ES-I3 (cell line): ENCODE data around the gene PANK4.

Source experiments
- H3K36me3 ChIP-seq: 2 replicates; pipeline ENCODE4 v1.6.1; 2013; ENCODE audit warnings: mild to moderate bottlenecking, low read length, control low read depth, moderate library complexity; ENCODE audit not compliant: insufficient read depth
- H3K4me1 ChIP-seq: 2 replicates; pipeline ENCODE4 v1.6.1; 2013; ENCODE audit warnings: mild to moderate bottlenecking, control low read depth, low read length; ENCODE audit not compliant: insufficient read depth
- H3K9ac ChIP-seq: 2 replicates; pipeline ENCODE4 v1.6.1; 2013; ENCODE audit warnings: low read depth, mild to moderate bottlenecking, low read length, moderate library complexity
- H3K9me3 ChIP-seq: 2 replicates; pipeline ENCODE4 v1.6.1; 2013; ENCODE audit warnings: mild to moderate bottlenecking, low read length, moderate library complexity; ENCODE audit not compliant: control insufficient read depth, insufficient read depth

PANK4 gene

DNA sequence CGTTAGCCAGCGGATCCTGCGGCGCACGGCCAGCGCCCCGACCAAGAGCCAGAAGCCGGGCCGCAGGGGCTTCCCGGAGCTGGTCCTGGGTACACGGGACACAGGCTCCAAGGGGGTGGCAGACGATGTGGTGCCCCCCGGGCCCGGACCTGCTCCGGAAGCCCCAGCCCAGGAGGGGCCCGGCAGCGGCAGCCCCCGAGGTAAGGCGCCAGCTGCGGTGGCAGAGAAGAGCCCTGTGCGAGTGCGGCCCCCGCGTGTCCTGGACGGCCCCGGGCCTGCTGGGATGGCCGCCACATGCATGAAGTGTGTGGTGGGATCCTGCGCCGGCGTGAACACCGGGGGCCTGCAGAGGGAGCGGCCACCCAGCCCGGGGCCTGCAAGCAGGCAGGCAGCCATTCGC lies 24.2 kb downstream of the PANK4 start:
- Histone ChIP-seq H3K9ac (no peak overlapping the region), H3K9me3 (no peaks in the 10 kb centered on the region), H3K4me1 (no peaks in the 10 kb centered on the region; the same call in 1 of the 2 replicates), H3K36me3 (no peaks in the 10 kb centered on the region)

DNA sequence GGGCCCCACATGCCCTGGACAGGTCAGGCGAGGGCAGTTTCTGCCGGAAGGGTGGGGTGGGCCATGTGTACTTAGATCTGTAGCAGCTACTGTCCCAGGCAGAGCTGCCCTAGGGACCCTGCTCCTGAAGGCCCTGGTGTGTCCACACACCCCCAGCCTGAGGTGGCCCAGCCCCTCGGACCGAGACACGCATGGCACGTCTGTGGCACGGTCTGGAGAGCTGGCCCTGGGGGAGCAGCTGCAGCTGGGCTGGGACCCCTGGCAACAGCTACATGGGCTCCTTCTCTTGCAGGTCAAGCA lies 24.6 kb downstream of the PANK4 start:
- no peaks in the 10 kb centered on the region; the same call in 1 of the 2 replicates for H3K4me1 ChIP-seq
- H3K9me3 ChIP-seq = no peaks in the 10 kb centered on the region
- H3K36me3 ChIP-seq = no peaks in the 10 kb centered on the region
- no peak overlapping the region for H3K9ac ChIP-seq

DNA sequence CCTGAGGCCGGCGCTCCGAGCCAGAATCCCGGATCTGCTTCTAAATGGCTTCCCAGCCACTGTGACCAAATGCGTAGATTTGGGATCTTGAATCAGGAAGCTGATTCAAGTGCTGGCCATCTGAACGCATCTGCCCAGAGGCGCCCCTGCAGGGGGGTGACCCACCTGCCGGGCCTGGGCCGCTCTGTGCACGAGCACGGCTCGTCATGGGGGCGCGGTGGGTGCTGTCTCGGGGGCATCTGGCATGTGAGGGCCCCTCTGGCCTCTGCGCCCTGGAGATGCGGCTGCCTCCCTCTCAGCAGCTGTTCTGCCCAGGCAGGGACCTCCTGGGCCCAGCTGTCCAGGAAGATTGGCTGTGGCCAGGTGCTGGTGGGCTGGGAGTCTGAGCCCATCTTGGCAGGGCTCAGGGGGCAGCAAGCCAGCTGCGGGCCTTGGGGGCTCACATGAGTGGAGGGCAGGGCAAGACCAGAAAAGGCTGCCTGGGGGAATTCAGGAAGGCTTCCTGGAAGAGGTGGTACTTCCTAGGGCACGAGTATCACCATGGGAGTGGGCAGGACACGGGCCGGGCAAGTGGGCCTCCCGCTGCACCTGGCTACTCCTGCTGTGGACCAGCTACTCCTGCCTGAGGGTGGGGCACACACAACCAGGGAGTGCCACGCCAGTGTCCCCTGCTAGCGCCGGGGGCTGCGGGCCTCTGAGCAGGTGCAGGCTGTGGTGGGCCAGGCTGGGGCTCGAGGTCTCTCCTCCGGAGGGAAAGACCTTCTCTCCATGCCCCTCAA lies 25.2 kb downstream of the PANK4 start:
- Histone ChIP-seq H3K9ac (no peak overlapping the region), H3K4me1 (no peaks in the 10 kb centered on the region), H3K36me3 (no peaks in the 10 kb centered on the region), H3K9me3 (no peaks in the 10 kb centered on the region)

DNA sequence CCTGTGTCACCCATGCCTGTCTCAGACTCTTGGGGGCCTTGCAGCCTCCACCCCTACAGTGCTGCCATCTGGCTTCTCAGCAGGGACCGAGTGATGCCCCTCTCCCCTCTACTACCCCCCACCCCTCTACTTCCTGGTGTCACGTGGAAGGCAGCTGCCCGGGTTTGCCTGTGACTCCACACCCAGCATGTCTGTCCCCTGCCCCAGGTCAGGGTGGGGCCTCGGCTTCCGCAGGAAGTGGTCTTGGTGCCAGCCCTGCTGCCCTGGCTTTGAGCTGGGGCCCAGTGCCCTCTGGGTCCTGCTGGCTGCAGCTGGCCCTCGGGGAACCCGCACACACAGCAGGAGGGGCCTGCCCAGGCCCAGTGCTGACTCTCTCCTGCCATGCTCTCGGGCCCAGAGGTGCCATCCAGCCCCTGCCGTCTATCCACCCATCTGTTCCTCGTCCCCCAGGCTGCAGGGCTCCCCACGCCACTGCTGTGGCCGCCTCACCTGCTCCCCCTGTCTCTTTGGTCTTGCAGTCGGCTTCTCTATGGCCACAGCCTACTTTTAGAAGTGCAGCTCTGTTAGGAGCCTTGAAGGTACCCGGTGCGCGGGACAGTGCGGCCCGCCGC lies 26.3 kb downstream of the PANK4 start:
- Histone ChIP-seq H3K9ac (no peak overlapping the region), H3K4me1 (no peaks in the 10 kb centered on the region), H3K36me3 (no peaks in the 10 kb centered on the region), H3K9me3 (no peaks in the 10 kb centered on the region)

DNA sequence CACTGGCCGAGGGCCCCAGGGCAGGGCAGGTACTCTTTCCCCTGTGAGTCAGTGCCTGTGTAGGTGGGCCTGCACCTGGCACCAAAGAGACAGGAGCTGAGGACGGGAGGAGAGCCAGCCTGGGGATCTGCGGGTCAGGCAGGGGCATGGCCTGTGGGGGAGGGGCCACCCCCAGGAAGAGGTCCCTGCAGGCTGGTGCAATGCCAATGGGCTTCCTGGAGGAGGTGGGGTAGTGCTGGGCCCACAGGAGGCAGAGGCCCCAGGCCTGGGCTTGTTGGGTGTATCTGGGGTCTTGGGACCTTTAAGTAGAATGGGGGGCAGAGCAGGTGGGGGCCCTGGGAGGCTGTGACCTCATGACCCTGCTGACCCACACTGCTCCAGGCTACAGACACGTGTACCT lies 27.1 kb downstream of the PANK4 start:
- no peak overlapping the region for H3K9ac ChIP-seq
- no peaks in the 10 kb centered on the region for H3K36me3 ChIP-seq
- H3K4me1 ChIP-seq = no peaks in the 10 kb centered on the region
- no peaks in the 10 kb centered on the region for H3K9me3 ChIP-seq

DNA sequence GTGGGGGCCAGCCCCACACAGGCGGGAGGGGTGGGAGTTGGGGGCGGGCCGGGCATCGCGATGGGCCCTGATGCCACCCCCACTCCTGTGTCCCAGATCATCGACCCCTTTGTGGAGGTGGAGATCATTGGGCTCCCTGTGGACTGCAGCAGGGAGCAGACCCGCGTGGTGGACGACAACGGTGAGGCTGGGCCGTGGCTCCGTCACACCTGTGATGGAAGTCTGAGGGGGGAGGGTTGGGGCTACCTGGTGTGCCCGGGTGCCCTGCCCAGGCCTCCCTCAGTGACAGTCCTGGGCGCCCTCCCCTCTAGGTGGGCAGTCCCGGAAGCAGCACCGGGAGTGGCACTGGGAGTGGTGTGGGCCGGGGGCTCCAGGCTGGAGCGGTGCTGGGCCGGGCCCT lies 27.7 kb downstream of the PANK4 start:
- Histone ChIP-seq H3K36me3 (no peaks in the 10 kb centered on the region), H3K9me3 (no peaks in the 10 kb centered on the region), H3K9ac (no peak overlapping the region), H3K4me1 (no peaks in the 10 kb centered on the region)

DNA sequence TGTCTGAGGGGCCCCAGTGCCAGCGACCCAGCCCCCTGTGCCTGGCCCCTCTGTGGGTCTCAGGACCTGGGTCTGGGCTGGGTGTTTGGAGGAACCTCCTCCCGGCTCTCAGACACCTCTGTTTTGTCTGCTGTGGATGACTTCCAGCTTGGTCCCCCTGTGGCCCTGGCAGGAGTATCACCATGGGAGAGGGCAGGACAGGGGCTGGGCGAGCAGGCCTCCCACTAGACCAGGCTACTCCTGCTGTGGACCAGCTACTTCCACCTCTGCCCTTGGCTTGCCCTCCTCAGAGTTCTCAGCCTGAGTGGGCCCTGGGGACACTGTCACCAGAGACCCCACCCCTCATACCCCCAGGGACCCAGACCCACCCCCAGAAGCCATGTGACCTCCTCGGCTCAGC lies 28.5 kb downstream of the PANK4 start:
- Histone ChIP-seq H3K9ac (no peak overlapping the region), H3K36me3 (no peaks in the 10 kb centered on the region), H3K4me1 (no peaks in the 10 kb centered on the region), H3K9me3 (no peaks in the 10 kb centered on the region)

DNA sequence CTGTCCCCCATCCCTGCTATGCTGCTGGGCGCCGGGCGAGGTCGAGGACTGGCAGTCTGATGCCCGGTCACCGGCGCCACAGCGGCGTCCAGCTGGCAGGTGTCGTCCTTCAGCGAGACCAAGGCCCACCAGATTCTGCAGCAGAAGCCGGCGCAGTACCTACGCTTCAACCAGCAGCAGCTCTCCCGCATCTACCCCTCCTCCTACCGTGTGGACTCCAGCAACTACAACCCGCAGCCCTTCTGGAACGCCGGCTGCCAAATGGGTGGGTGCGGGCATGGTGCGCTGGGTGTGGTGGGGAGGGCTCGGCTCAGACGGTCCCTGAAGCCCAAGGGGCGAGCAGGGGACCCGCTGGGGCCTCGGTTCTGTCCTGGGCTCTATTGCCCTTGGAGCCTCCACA lies 29.6 kb downstream of the PANK4 start:
- no peaks in the 10 kb centered on the region for H3K36me3 ChIP-seq
- H3K9me3 ChIP-seq = no peaks in the 10 kb centered on the region
- H3K4me1 ChIP-seq = no peaks in the 10 kb centered on the region
- H3K9ac ChIP-seq = no peak overlapping the region

DNA sequence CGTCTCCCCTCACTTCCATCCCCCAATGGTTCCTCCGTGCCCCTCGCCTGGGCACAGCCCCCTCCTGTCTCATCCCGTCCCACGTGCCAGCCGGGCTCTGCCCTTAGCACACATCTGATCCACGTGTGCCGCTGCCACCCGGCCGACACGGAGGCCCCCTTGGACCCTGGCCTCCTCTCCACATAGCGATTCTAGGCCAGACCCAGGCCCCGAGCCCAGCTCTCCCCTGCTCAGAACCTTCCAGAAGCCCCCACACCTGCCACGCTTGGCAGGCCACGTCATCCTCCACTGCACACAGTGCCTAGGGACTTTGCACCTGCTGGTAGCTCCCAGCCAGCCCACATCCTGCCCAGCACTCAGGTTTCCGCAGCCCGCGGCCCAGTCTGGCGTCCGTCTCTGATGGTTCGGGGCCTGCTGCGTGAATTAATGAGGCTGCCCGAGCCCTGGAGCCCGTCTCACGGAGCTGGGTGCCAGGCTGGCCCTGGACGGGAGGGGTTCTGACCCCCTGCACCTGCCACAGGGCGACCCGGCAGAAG lies 30.2 kb downstream of the PANK4 start:
- H3K4me1 ChIP-seq = no peaks in the 10 kb centered on the region
- no peaks in the 10 kb centered on the region for H3K9me3 ChIP-seq
- H3K36me3 ChIP-seq = no peaks in the 10 kb centered on the region
- no peak overlapping the region for H3K9ac ChIP-seq

DNA sequence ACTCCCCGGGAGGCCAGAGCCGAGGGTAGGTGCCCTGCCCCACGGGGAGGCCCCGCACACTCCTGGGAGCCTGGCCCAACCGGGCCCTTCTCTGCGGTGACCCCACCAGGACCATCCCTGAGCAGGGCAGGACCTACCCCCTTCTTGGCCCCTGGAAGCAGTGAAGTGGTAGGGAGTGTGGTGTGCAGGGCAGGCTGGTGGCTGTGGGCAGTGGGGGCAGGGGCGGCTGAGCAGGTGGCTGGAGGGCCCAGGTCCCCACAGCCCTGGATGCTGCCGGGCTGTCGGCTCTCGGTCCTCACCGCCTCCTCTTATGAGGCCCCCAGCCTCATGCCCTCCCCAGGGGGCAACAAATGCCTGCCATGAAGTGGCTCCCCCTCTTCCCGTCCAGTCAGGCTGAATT lies 30.9 kb downstream of the PANK4 start:
- Histone ChIP-seq H3K9me3 (no peaks in the 10 kb centered on the region), H3K36me3 (no peaks in the 10 kb centered on the region), H3K4me1 (no peaks in the 10 kb centered on the region), H3K9ac (no peak overlapping the region)

DNA sequence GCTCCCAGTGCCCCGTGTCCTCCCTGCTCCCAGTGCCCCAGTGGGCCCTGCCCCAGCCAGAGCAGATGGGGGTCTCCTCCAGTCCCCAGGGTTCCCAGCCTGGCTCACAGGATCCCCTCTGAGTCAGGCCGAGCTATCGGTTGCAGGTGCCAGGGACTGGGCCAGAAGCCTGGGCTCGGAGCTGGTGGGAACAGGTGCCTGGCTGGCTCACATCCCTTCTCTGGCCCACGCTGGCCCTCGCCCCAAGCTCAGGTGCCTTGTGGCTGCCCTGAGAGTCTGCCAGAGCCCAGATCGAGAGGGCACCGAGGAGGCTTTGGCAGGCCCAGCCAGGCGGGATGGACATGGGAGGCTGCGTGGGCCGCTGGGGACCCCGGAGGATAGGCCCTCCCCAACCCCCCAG lies 31.4 kb downstream of the PANK4 start:
- Histone ChIP-seq H3K4me1 (no peaks in the 10 kb centered on the region), H3K36me3 (no peaks in the 10 kb centered on the region), H3K9me3 (no peaks in the 10 kb centered on the region), H3K9ac (no peak overlapping the region)

DNA sequence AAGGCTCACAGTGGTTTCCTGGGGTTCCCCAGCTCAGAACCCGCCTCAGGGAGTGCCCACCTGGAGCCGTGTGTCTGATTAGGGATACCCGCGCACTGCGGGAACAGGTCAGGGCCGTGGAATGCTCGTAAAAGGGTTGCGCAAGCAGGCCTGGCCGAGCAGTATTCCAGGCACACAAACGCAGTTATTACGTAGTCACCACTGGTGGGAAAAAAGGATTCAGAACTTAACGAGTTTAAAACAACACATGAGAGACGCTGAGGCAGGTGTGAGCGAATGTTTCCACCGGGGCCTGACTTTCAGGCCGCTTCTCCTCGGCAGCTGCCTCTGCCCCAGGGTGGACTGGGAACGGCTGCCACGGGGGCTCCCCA lies 32.1 kb downstream of the PANK4 start:
- Histone ChIP-seq H3K9me3 (no peaks in the 10 kb centered on the region), H3K36me3 (no peaks in the 10 kb centered on the region), H3K9ac (no peak overlapping the region), H3K4me1 (no peaks in the 10 kb centered on the region)

DNA sequence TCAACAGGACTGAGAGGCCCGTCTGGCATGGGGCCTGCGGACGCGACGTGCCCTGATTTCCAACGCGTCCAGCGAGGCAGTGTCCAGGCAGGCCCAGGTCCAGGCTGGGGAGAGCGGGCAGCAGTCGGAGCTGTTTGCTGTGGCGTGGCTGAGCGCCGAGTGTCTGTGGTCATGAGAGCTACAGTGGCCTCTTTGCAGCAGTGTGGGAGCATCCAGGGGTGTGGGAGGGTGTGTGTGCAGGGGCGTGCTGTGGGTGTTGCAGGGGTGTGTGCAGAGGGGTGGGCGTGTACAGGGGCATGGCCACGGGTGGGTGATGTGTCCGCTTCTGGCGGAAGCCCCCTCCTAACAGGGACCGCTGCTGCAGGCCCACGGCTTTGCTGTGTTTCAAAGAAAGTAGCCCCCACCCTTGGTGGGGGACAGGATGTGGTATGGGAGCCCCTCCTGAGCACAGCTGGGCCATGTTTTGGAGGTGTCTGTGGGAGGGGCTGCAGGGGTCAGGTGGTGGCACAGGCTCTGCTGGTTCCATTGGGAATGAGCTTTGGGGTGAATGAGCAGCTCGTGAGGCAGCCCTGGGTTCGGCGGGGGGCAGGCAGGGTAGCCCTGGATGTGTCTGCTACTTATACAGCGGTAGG lies 32.6 kb downstream of the PANK4 start:
- Histone ChIP-seq H3K9me3 (no peaks in the 10 kb centered on the region), H3K36me3 (no peaks in the 10 kb centered on the region), H3K9ac (no peak overlapping the region), H3K4me1 (no peaks in the 10 kb centered on the region)

DNA sequence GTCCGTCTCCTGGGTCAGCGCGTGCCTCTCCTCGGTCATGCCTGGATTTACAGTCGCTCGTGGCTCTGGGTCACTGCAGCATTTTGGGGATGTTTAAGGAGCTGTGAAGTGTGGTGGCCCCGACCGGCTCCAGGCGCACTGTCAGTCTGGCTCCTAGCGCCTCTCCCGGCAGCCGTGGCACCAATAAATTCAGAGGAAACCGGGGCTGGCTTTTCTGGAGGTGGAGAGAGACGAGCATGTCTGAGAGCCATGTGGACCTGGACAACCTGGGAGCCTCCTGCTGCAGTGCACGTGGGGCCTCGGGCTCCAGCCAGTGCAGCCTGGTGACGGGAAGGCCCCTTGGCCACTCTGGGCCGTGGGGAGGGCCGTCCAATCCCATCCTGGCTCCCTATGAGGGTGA lies 33.2 kb downstream of the PANK4 start:
- no peaks in the 10 kb centered on the region for H3K36me3 ChIP-seq
- H3K9me3 ChIP-seq = no peaks in the 10 kb centered on the region
- H3K4me1 ChIP-seq = no peaks in the 10 kb centered on the region

DNA sequence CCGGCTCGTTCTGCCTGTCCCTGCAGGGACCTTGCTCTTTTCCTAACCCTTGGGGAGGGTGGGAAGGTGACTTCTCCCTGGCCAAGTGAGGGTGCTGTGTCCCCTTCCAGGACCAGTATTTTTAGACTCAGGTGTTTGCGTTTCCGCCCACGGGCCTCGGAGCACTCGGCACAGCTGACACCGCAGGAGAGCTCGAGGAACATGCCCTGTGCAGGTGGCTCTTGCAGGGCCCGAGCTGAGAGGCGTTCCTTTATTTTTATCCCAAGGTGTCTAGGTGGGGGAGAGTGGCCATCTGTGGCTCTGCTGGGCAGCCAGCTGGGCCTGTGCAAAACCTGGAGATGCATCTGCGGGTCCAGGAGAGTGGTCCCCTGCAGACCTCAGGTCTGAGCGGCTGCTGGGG lies 34.3 kb downstream of the PANK4 start:
- H3K4me1 ChIP-seq = no peaks in the 10 kb centered on the region

More for the DNA sequence above, 33.2 kb downstream of the PANK4 start:
- no peak overlapping the region for H3K9ac ChIP-seq

More for the DNA sequence above, 34.3 kb downstream of the PANK4 start:
- Histone ChIP-seq H3K36me3 (no peaks in the 10 kb centered on the region), H3K9ac (no peak overlapping the region), H3K9me3 (no peaks in the 10 kb centered on the region)
